HepG2 (cell line): ENCODE data around the gene RAD54L. TPM values are rescaled to one million over a fixed set of nuclear protein-coding genes. Genes with fewer than 3 reads are reported as not detected.

Experiments
- AGO2 ChIP-seq: fragments of 200-400 bp; formaldehyde crosslinking; optimal IDR thresholded peaks from 2 replicates; pipeline ENCODE3; 2017; ENCODE audit warnings: mild to moderate bottlenecking, low read depth, low read length, moderate library complexity
- ATF7 ChIP-seq, 2 experiments: fragments of 450-650 bp in 1 of 2; sonication (generic) in 1 of 2; formaldehyde crosslinking in 1 of 2; IDR thresholded peaks; 2 replicates each; pipeline versions ENCODE4 v1.4.0 to v1.6.1; 2016 to 2020; ENCODE audit warnings: antibody characterized with exemption in 1 of 2, mild to moderate bottlenecking in 1 of 2, missing genetic modification reagents in 1 of 2
- CENPT ChIP-seq: sonication (generic); formaldehyde crosslinking; IDR thresholded peaks from 2 replicates; pipeline ENCODE4 v1.8.0; 2022; ENCODE audit warnings: low read depth, mild to moderate bottlenecking, moderate library complexity, missing genetic modification reagents
- CHCHD3 ChIP-seq: sonication (generic); formaldehyde crosslinking; IDR thresholded peaks from 2 replicates; pipeline ENCODE4 v1.8.0; 2022; ENCODE audit warnings: mild to moderate bottlenecking, missing genetic modification reagents, moderate library complexity
- ERF ChIP-seq: IDR thresholded peaks from 2 replicates; pipeline ENCODE4 v1.6.1; 2018; ENCODE audit warnings: missing biosample characterization, missing genetic modification reagents
- ESRRA ChIP-seq: sonication (generic); formaldehyde crosslinking; IDR thresholded peaks from 2 replicates; pipeline ENCODE4 v1.5.1; 2020; ENCODE audit warnings: mild to moderate bottlenecking, low read depth, missing genetic modification reagents
- FLYWCH1 ChIP-seq: sonication (generic); formaldehyde crosslinking; IDR thresholded peaks from 2 replicates; pipeline ENCODE4 v1.8.1; 2023; ENCODE audit warnings: mild to moderate bottlenecking, missing genetic modification reagents
- GMEB1 ChIP-seq: sonication (generic); formaldehyde crosslinking; IDR thresholded peaks from 2 replicates; pipeline ENCODE4 v1.5.1; 2020; ENCODE audit warnings: missing genetic modification reagents, mild to moderate bottlenecking, borderline replicate concordance
- GZF1 ChIP-seq: sonication (generic); formaldehyde crosslinking; IDR thresholded peaks from 2 replicates; pipeline ENCODE4 v1.5.1; 2020; ENCODE audit warnings: mild to moderate bottlenecking, missing genetic modification reagents
- HDAC2 ChIP-seq: sonication (generic); formaldehyde crosslinking; IDR thresholded peaks from 2 replicates; pipeline ENCODE4 v1.4.0; 2020; ENCODE audit warnings: missing genetic modification reagents
- HNF4A ChIP-seq: sonication (generic); formaldehyde crosslinking; IDR thresholded peaks from 2 replicates; pipeline ENCODE4 v1.4.0; 2020; ENCODE audit warnings: missing genetic modification reagents
- IKZF4 ChIP-seq: sonication (generic); formaldehyde crosslinking; IDR thresholded peaks from 2 replicates; pipeline ENCODE4 v1.5.1; 2020; ENCODE audit warnings: borderline replicate concordance, mild to moderate bottlenecking, low read depth, missing genetic modification reagents; ENCODE audit errors: not compliant biosample characterization
- KLF6 ChIP-seq: IDR thresholded peaks from 2 replicates; pipeline ENCODE4 v1.8.0; 2016; ENCODE audit warnings: missing biosample characterization, missing genetic modification reagents
- MAZ ChIP-seq, 2 experiments: sonication (generic) in 1 of 2; formaldehyde crosslinking in 1 of 2; IDR thresholded peaks; 2 replicates each; pipeline versions ENCODE4 v1.5.0 to v1.6.1; 2012 to 2020; ENCODE audit warnings: low read depth in 2 of 2, mild to moderate bottlenecking in 2 of 2, borderline replicate concordance in 1 of 2, improper control_type of control experiment in 1 of 2, low read length in 1 of 2, missing genetic modification reagents in 1 of 2, moderate library complexity in 1 of 2
- NFRKB ChIP-seq: fragments of 450-650 bp; IDR thresholded peaks from 2 replicates; pipeline ENCODE4 v1.6.1; 2017
- REPIN1 ChIP-seq: sonication (generic); formaldehyde crosslinking; IDR thresholded peaks from 2 replicates; pipeline ENCODE4 v1.8.0; 2022; ENCODE audit warnings: missing genetic modification reagents, low read depth, mild to moderate bottlenecking, borderline replicate concordance
- REXO4 ChIP-seq: sonication (generic); formaldehyde crosslinking; IDR thresholded peaks from 2 replicates; pipeline ENCODE4 v1.8.0; 2022; ENCODE audit warnings: missing genetic modification reagents, mild to moderate bottlenecking, borderline replicate concordance
- SKIL ChIP-seq: sonication (generic); formaldehyde crosslinking; IDR thresholded peaks from 2 replicates; pipeline ENCODE4 v1.8.0; 2022; ENCODE audit warnings: missing genetic modification reagents, mild to moderate bottlenecking, moderate library complexity, borderline replicate concordance
- SRSF4 ChIP-seq: fragments of 200-400 bp; formaldehyde crosslinking; IDR thresholded peaks from one replicate; pipeline ENCODE4 v1.6.1; 2018; ENCODE audit warnings: mild to moderate bottlenecking, low read depth, low read length, moderate library complexity; ENCODE audit not compliant: poor library complexity, severe bottlenecking
- XRCC5 ChIP-seq: fragments of 200-400 bp; formaldehyde crosslinking; optimal IDR thresholded peaks from 2 replicates; pipeline ENCODE3; 2017; ENCODE audit warnings: mild to moderate bottlenecking, low read length
- ZKSCAN1 ChIP-seq: fragments of 150-350 bp; IDR thresholded peaks from 2 replicates; pipeline ENCODE4 v1.6.1; 2014; ENCODE audit warnings: low read length
- ZNF33A ChIP-seq: sonication (generic); formaldehyde crosslinking; IDR thresholded peaks from 2 replicates; pipeline ENCODE4 v1.5.1; 2020; ENCODE audit warnings: missing genetic modification reagents, mild to moderate bottlenecking, moderate library complexity, borderline replicate concordance
- ZNF383 ChIP-seq: sonication (generic); formaldehyde crosslinking; IDR thresholded peaks from 2 replicates; pipeline ENCODE4 v1.4.0; 2020; ENCODE audit warnings: missing genetic modification reagents, mild to moderate bottlenecking, borderline replicate concordance
- ZNF496 ChIP-seq: sonication (generic); formaldehyde crosslinking; IDR thresholded peaks from 2 replicates; pipeline ENCODE4 v1.8.1; 2023; ENCODE audit warnings: mild to moderate bottlenecking, moderate library complexity, missing genetic modification reagents; ENCODE audit not compliant: insufficient replicate concordance
- polyA plus RNA-seq, 8 experiments: library from polyadenylated mRNA; depleted of rRNA in 3 of 8; stranded (reverse) in 7 of 8; unstranded in 1 of 8; fragments of >200 nt; fragmentation: Illumina TruSeq in 4 of 8; extraction: Trizol in 4 of 8; gene quantifications; 2 replicates each; pipeline versions ENCODE4 v1.2.1 to v1.2.3, GENCODE V29; 2011 to 2016; ENCODE audit warnings: low read depth in 4 of 8, missing spikeins in 1 of 8, mixed read lengths in 1 of 8; ENCODE audit not compliant: insufficient read depth in 1 of 8
- total RNA-seq, 5 experiments: library from RNA; depleted of rRNA; stranded (reverse); fragments of >200 nt; fragmentation: Illumina TruSeq; extraction: Trizol; gene quantifications; 2 replicates each; pipeline ENCODE4 v1.2.3, GENCODE V29; 2016; ENCODE audit warnings: low read depth in 1 of 5
- TF ChIP-seq, protein P1 (sequence below): IDR thresholded peaks from 2 replicates; pipeline ENCODE4 v1.6.1; 2012; ENCODE audit warnings: inconsistent platforms

Gene RAD54L
- total and polyA plus RNA-seq, 2 of the 13 experiments (the other 11 are each of a cell fraction or from before 2014, with no cell fraction given), result 10.2 to 30.0 TPM

GRCh38 chr1:46301808-46302640 lies 54.5 kb downstream of the RAD54L start (continued):
- TF ChIP-seq REPIN1 (CRISPR knock-in tag) (no peak), CHCHD3 (CRISPR knock-in tag) (no peak), FLYWCH1 (CRISPR knock-in tag) (no peak), KLF6 (CRISPR knock-in tag) (peak; percentile 8; the same call in 1 of the 2 replicates), REXO4 (CRISPR knock-in tag) (no peak; the same call in 1 of the 2 replicates), CENPT (CRISPR knock-in tag) (peak; percentile 32; the same call in 1 of the 2 replicates), ATF7 (IDR thresholded peaks at IDR 0.05) (no peak), ATF7 (CRISPR knock-in tag; IDR thresholded peaks at IDR 0.05) (peak; percentile 34; the same call in 1 of the 2 replicates), NFRKB (no peak), SRSF4 (no peak), ESRRA (CRISPR knock-in tag) (no peak), MAZ (IDR thresholded peaks at IDR 0.05; ENCODE audit: borderline replicate concordance, low read depth, low read length) (no peak), MAZ (CRISPR knock-in tag; IDR thresholded peaks at IDR 0.05; ENCODE audit: low read depth) (0 out of 2 replicates have a peak, but pooled peaks have one; percentile 65), SKIL (CRISPR knock-in tag) (peak; percentile 42; the same call in 1 of the 2 replicates), ZNF383 (CRISPR knock-in tag) (no peak), ZKSCAN1 (no peak), HDAC2 (CRISPR knock-in tag) (no peak), GMEB1 (CRISPR knock-in tag) (no peak), XRCC5 (peak; percentile 17), HNF4A (no peak), AGO2 (peak; percentile 54), ZNF496 (CRISPR knock-in tag) (no peak), GZF1 (CRISPR knock-in tag) (peak; percentile 28; the same call in 1 of the 2 replicates), ZNF33A (CRISPR knock-in tag) (no peak), ERF (CRISPR knock-in tag) (no peak), IKZF4 (CRISPR knock-in tag) (no peak)
- TF ChIP-seq, protein P1, sequence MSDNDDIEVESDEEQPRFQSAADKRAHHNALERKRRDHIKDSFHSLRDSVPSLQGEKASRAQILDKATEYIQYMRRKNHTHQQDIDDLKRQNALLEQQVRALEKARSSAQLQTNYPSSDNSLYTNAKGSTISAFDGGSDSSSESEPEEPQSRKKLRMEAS, result no peak
